Psoas muscle (tissue), 8 donors: ENCODE data around the gene MNX1. TPM values are rescaled to one million over a fixed set of nuclear protein-coding genes. Genes with fewer than 3 reads are reported as not detected.

Experiments
- ATAC-seq, 4 donors: fragments of 200-7000 bp; cut with Tn5 transposase; one replicate each; pipeline ENCODE4 v1.9.1; 2020; ENCODE audit warnings: moderate library complexity in 3 of 4, mild to moderate bottlenecking in 2 of 4
- DNase-seq, 2 donors: peaks; one replicate each; pipeline ENCODE4 v3.0.0-alpha.2; 2020
- H3K27ac ChIP-seq: fragments of 200-600 bp; one replicate; pipeline ENCODE4 v1.8.0; 2022
- H3K27me3 ChIP-seq, 3 donors: fragments of 200-600 bp in 1 of 3; one replicate each; pipeline versions ENCODE4 v1.6.1 to v1.8.0; 2013 to 2022; ENCODE audit warnings: low read length in 2 of 3, mild to moderate bottlenecking in 2 of 3, moderate library complexity in 1 of 3; ENCODE audit not compliant: insufficient read depth in 3 of 3
- H3K36me3 ChIP-seq, 2 donors: fragments of 200-600 bp in 1 of 2; one replicate each; pipeline versions ENCODE4 v1.6.1 to v1.8.0; 2013 to 2022; ENCODE audit warnings: low read depth in 1 of 2, mild to moderate bottlenecking in 1 of 2, moderate library complexity in 1 of 2; ENCODE audit not compliant: insufficient read depth in 1 of 2
- H3K4me1 ChIP-seq: fragments of 200-600 bp; one replicate; pipeline ENCODE4 v1.8.0; 2022
- H3K4me3 ChIP-seq: fragments of 200-600 bp; one replicate; pipeline ENCODE4 v1.8.0; 2022; ENCODE audit warnings: mild to moderate bottlenecking
- H3K9me3 ChIP-seq: fragments of 200-600 bp; one replicate; pipeline ENCODE4 v1.8.0; 2022
- WGBS, 3 donors: extraction: QIAGEN DNeasy Blood & Tissue Kit; methylation state at CpG; one replicate each; pipeline versions ENCODE4 v1.1.6 to v1.1.7; 2013; 5-methylcytosine and 5-hydroxymethylcytosine counted together
- intact Hi-C, 2 donors: fragments of 100-400 bp; cut with DNase I; formaldehyde crosslinking; loops; one replicate each; pipeline versions ENCODE4 v1.11.0 to v1.14.2; 2022
- polyA plus RNA-seq, 3 donors: library from polyadenylated mRNA; stranded (reverse); fragments of 200-250 nt; gene quantifications; one replicate each; pipeline ENCODE4 v1.2.3, GENCODE V29; 2013
- total RNA-seq, 4 donors: library from RNA; stranded (reverse); fragmentation: NEBNext Ultra II Directional in 2 of 4; extraction: Animal tissue kit (Norgen Biotek cat#: 25700) in 2 of 4; gene quantifications; one replicate each; pipeline versions ENCODE4 v1.2.1 to v1.2.4, GENCODE V29; 2021 to 2023
- TF ChIP-seq, protein P1 (sequence below): fragments of 200-600 bp; IDR thresholded peaks from one replicate; pipeline ENCODE4 v1.8.0; 2022; ENCODE audit warnings: antibody characterized with exemption
- donor health status: healthy with polysubstance abuse.
- donor health status: DM: no; HTN: no; CAD: no; lungs with moderate emphysema.
- donor health status: Bipolar disorder and iron deficiency.
- donor health status: healthy.
- donor health status: DM: yes; HTN: yes; CAD: no.
- donor health status: DM: no; HTN: no; CAD: no.
- donor health status: DM: no; HTN: no; CAD: no.
- donor health status: DM: yes; HTN: yes; CAD: no.

Gene MNX1
- total and polyA plus RNA-seq, 7 donors: not detected

DNA sequence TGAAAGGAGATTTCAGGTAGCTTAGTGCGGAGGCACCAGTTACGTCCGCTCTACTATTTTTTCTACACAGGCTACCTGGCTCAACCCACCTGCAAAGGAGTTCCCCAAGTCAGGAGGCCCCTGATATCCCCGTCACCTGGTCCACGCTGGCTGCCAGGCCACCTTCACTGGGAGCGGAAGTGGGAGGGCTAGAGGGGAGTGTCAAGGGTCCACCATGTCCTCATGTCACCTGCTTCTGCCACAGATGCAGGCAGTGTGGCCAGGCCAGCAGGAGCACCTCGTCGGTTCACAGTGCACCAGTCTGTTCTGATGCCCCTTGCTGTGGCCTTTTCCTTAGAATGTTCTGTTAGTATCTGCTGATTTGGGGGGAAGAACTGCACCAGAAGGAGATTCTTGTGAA is 44.1 kb downstream of the MNX1 start:
- Histone ChIP-seq H3K4me1 (peaks cover 23% of the 10 kb centered on the region), H3K4me3 (no peak overlapping the region), H3K36me3 (peaks cover 15 to 87% of the 10 kb centered on the region in 2 donors), H3K27me3 (no peaks in the 10 kb centered on the region), H3K27ac (no peak overlapping the region), H3K9me3 (no peaks in the 10 kb centered on the region)
- 92 to 96% (median 94%) methylated on average over 8 of the region's 8 CpGs for WGBS, 3 donors
- ATAC-seq (no peak), DNase-seq (no peak)
- TF ChIP-seq, protein P1, sequence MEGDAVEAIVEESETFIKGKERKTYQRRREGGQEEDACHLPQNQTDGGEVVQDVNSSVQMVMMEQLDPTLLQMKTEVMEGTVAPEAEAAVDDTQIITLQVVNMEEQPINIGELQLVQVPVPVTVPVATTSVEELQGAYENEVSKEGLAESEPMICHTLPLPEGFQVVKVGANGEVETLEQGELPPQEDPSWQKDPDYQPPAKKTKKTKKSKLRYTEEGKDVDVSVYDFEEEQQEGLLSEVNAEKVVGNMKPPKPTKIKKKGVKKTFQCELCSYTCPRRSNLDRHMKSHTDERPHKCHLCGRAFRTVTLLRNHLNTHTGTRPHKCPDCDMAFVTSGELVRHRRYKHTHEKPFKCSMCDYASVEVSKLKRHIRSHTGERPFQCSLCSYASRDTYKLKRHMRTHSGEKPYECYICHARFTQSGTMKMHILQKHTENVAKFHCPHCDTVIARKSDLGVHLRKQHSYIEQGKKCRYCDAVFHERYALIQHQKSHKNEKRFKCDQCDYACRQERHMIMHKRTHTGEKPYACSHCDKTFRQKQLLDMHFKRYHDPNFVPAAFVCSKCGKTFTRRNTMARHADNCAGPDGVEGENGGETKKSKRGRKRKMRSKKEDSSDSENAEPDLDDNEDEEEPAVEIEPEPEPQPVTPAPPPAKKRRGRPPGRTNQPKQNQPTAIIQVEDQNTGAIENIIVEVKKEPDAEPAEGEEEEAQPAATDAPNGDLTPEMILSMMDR: no peak
- intact Hi-C loops: loop anchor here in 1 of 2 donors (5.0 kb wide), 1 partner anchor 176 kb away; no protein-coding TSS in a partner anchor

DNA sequence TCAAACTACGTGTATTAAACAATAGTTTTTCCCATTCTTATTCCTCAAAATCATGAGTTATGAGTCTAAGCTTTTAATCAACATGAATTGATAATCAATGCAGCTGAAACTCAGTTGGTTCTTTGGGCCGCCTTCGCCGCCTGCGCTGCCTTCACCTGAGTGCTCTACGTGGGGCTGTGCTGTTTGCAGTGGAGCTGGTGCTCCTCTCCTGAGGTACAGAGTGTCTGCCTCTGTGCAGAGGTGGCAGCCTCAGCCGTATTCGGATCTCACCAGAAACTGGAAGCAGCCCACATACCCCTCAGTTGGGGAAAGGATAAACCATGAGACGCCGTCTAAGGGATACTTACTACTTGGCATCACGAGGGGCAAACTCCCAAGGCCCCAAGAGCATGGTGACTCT is 45.5 kb downstream of the MNX1 start:
- 94 to 97% (median 95%) methylated on average over 11 of the region's 11 CpGs for WGBS, 3 donors
- ATAC-seq: no peak
- H3K9me3 ChIP-seq: no peaks in the 10 kb centered on the region
- no peak overlapping the region for H3K4me3 ChIP-seq
- no peak overlapping the region for H3K27ac ChIP-seq
- peaks cover 16% of the 10 kb centered on the region for H3K4me1 ChIP-seq
- intact Hi-C loops: loop anchor here in 1 of 2 donors (5.0 kb wide), 1 partner anchor 177 kb away; no protein-coding TSS in a partner anchor
- DNase-seq: no peak
- no peaks in the 10 kb centered on the region for H3K27me3 ChIP-seq
- H3K36me3 ChIP-seq: peaks cover 19 to 95% of the 10 kb centered on the region in 2 donors
- TF ChIP-seq, protein P1: no peak

DNA sequence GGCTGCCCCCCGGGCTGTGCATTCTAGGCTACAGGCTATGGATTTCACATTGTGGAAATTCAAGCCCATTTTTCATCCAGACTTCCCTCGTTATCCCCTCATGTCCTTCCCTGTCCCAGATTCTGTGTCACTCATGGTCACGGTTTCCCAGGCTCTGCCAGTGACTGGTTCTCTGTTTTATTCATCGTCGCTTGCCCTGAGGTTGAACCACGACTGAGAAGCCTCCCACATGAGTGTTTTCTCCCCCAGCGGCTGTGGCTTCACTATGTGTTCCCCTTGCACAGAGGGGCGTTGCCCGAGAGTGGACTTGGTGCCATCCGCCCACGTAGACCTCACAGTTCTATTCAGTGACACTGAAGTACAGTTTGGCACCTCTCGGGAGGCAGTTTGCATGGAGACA is 47.0 kb downstream of the MNX1 start:
- Histone ChIP-seq H3K27ac (no peak overlapping the region), H3K4me3 (no peak overlapping the region), H3K36me3 (peaks cover 21 to 97% of the 10 kb centered on the region in 2 donors), H3K27me3 (no peaks in the 10 kb centered on the region), H3K9me3 (no peaks in the 10 kb centered on the region), H3K4me1 (peaks cover 3% of the 10 kb centered on the region)
- no peak for ATAC-seq
- TF ChIP-seq, protein P1: no peak
- 82 to 91% (median 88%) methylated on average over 12 of the region's 12 CpGs for WGBS, 3 donors
- intact Hi-C loops: no loop called here
- no peak for DNase-seq

DNA sequence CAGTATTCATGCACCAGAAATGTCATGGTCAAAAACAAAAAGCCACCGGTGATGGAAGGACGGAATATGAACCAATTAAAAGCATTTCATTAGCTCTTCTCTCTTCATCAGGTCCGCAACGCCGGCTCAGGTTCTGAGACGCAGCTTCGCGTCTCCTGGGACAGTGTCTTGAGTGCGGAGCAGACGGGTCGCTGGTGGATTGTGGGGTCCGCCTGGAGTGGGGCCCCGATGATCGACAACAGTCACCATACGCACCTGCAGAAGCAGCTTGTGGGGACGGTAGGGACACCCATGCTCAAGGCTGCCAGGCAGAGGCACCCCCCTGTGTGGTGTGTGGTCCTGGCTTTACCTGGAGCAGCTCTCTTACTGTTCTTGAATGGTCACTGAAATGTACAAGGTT is 47.6 kb downstream of the MNX1 start:
- H3K36me3 ChIP-seq: peaks cover 19 to 97% of the 10 kb centered on the region in 2 donors
- H3K27me3 ChIP-seq: no peaks in the 10 kb centered on the region
- no peaks in the 10 kb centered on the region for H3K4me1 ChIP-seq
- no peak overlapping the region for H3K27ac ChIP-seq
- DNase-seq (no peak), ATAC-seq (no peak)
- no peaks in the 10 kb centered on the region for H3K9me3 ChIP-seq
- TF ChIP-seq, protein P1: no peak
- intact Hi-C loops: no loop called here
- no peak overlapping the region for H3K4me3 ChIP-seq
- 93 to 96% (median 96%) methylated on average over 16 of the region's 16 CpGs for WGBS, 3 donors

DNA sequence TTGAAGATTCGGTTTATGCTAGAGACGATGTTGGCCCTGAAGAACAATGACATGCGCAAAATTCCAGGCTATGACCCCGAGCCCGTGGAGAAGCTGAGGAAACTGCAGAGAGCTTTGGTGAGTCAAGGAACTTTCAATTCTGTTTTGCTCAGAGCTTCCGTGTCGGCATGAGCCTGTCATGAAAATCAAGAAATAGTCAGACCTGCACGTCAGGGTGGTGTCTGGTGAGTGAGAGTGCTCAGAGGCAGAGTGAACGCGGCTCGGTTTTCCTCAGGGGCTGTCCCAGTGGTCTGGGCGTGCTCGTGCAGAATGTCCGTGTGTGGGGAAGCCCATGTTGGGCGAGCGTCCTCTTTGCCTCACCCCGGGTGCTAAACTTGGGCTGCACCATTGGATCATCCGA is 48.3 kb downstream of the MNX1 start:
- H3K9me3 ChIP-seq: no peaks in the 10 kb centered on the region
- TF ChIP-seq, protein P1: no peak
- DNase-seq (no peak), ATAC-seq (no peak)
- H3K27ac ChIP-seq: no peak overlapping the region
- 93 to 95% (median 94%) methylated on average over 18 of the region's 18 CpGs for WGBS, 3 donors
- intact Hi-C loops: no loop called here
- H3K4me1 ChIP-seq: no peaks in the 10 kb centered on the region
- no peak overlapping the region for H3K4me3 ChIP-seq
- H3K27me3 ChIP-seq: no peaks in the 10 kb centered on the region
- H3K36me3 ChIP-seq: peaks cover 17 to 97% of the 10 kb centered on the region in 2 donors
